ENCODE results near the gene SUSD6.

The SUSD6 gene

DNA sequence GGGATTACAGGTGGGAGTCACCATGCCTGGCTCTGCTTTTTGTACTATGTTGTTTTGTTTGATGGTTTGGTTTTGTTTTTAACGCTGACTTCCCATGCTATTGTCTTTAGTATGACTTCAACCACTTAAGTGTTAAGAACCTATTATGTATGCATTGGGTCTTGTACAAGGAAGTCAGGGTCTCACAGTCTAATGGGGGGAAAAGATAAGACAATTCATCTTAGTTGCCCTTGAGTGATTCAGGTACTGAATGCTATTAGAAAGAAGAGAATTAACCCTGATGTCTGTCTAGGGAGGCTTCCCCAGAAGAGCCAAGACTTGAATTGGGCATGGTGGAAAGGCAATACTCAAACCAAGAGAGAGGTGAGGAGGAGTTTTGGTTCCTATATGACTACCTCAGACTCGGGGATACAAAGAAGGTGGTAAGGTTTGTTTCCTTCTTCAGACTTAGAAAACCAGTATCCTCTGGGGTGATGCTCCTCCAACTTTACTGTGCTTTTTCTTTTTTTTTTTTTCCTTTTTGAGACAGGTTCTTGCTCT lies 64.6 kb downstream of the SUSD6 start:
- FAIRE-seq = no peak
- TF ChIP-seq, protein P1, sequence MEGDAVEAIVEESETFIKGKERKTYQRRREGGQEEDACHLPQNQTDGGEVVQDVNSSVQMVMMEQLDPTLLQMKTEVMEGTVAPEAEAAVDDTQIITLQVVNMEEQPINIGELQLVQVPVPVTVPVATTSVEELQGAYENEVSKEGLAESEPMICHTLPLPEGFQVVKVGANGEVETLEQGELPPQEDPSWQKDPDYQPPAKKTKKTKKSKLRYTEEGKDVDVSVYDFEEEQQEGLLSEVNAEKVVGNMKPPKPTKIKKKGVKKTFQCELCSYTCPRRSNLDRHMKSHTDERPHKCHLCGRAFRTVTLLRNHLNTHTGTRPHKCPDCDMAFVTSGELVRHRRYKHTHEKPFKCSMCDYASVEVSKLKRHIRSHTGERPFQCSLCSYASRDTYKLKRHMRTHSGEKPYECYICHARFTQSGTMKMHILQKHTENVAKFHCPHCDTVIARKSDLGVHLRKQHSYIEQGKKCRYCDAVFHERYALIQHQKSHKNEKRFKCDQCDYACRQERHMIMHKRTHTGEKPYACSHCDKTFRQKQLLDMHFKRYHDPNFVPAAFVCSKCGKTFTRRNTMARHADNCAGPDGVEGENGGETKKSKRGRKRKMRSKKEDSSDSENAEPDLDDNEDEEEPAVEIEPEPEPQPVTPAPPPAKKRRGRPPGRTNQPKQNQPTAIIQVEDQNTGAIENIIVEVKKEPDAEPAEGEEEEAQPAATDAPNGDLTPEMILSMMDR (IDR thresholded peaks at IDR 0.05; ENCODE audit: insufficient read depth, missing control alignments) = no peak
- no peak for DNase-seq (ENCODE audit: insufficient read length, low spot score)

DNA sequence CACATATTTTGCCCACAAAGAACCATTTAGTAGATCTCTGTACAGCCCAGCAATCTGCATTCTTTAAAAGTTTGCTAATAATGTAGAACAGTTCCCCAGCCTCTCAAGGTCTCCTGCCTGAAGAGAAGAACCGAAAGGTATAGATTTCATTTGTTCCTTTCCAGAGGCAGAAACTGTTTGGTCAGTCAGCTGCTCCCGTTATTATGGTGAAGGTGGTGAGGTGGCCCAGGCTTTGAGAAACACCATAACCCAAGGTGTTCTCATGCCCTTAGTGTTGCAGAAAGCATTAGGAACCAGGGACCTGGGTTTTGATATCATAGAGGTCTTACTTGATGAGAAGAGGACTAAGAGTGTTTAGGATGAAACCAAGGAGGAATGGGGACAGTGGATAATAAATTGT lies 65.3 kb downstream of the SUSD6 start:
- no peak for DNase-seq (ENCODE audit: insufficient read length, low spot score)
- FAIRE-seq = no peak
- TF ChIP-seq, protein P1 (IDR thresholded peaks at IDR 0.05; ENCODE audit: insufficient read depth, missing control alignments) = no peak

- TF ChIP-seq, protein P1 (IDR thresholded peaks at IDR 0.05; ENCODE audit: insufficient read depth, missing control alignments) = no peak
- DNase-seq (ENCODE audit: insufficient read length, low spot score) = no peak
- no peak for FAIRE-seq
Observed at GRCh38 chr14:69680297-69680696, 68.9 kb downstream of the SUSD6 start.

DNA sequence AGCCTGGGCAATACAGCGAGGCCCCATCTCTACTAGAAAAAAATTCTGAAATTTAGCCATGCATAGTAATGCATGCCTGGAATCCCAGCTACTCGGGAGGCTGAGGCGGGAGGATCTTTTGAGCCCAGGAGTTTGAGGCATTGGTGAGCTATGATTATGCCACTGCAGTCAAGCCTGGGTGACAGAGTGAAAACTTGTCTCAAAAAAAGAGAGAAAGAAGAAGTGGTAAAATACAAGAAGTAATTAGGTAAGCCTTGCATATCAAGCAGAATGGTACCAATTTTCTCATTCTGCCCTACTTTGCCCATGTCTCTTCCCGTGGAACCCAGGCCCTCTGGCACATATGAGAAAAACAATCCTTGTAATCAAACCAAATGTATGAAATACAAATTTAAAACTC lies 70.7 kb downstream of the SUSD6 start:
- no peak for DNase-seq (ENCODE audit: insufficient read length, low spot score)
- TF ChIP-seq, protein P1 (IDR thresholded peaks at IDR 0.05; ENCODE audit: insufficient read depth, missing control alignments) = no peak
- no peak for FAIRE-seq

DNA sequence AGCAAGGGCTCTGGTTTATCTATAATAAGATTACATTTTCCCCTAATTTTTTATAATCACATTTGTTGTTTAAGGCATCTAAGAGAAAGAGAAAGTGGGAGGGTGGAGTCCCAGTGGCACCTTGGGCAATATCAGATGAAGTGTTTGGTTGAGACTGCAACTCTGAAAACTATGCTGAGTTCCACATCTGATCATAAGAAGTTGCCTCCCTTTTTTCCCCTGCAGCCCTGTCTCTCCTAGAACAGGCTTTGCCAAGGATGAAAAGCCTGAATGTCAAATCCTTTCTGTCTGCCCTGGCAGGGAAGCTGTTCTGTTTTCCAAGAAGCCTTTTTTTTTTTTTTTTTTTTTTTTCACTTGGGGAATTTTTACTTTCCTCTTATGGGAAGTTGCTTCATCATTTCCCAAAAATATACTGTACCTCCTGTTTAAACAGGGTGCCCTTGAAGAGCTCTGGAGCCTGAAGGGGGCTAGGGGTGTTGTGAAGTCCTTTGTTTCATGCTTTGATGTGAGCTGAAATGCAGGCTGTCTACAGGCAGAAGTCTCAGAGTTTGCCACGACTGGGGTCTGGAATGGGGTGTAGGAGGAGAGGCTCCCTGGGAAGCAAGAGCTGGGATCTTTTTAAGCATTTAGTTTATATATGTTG lies 71.3 kb downstream of the SUSD6 start:
- DNase-seq (ENCODE audit: insufficient read length, low spot score) (no peak), FAIRE-seq (no peak)

DNA sequence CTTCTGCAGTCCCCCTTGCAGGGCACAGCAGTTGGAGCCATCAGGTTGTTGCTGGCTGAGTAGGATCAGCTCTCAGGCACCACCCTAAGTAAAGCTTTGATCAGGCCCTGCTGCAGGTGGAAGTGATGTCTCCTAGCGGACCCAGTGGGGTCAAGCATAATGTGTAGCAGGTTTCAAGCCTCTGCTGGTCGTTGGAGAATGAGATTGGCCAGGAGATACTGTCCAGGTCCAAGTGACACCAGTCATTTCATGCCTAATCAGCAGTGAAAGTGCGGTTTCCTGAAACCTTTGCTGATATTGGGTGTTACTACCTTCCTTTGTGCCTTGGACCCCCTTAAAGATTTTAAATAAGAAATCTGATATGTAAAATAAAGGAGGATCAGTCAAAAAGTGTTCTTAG lies 72.6 kb downstream of the SUSD6 start:
- DNase-seq (ENCODE audit: insufficient read length, low spot score) (no peak), FAIRE-seq (no peak)
- TF ChIP-seq, protein P1 (IDR thresholded peaks at IDR 0.05; ENCODE audit: insufficient read depth, missing control alignments) = no peak

More for the DNA sequence above, 71.3 kb downstream of the SUSD6 start:
- TF ChIP-seq, protein P1 (IDR thresholded peaks at IDR 0.05; ENCODE audit: insufficient read depth, missing control alignments) = no peak

DNA sequence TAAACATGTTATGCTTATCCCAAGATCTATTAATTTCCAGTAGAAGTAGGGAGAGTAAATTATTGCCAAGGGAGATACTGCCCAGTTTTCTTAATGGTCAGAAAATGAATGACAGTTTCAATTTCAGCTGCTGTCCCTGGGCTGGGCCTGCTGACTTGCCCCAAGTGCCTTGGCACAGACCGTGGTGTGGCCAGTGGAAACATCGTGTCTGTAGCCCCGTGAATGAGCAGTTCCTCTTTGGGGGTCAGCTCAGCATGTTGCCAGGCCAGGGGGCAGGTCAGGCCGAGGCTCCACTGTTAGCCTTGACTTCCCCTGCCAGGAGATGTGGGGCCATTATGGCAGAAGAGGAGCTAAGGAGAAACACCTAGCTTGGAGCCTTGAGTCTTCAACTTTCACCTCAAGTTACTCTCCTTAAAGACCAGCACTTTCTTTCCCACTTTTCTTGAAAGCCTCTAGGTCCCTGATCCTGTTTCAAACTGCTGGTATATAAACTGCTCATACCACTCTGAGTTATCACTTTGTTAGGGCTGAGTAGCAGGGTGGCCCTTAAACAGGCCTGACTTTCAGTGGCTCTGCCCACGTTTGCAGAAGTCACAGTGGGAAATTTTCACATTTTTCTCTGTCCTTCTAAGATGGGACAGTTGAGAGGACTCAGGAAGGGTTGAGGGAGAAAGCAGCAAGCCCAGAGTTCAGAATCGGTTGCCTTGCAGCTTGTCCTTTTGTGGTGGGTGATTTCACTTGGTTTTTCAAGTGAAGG lies 73.2 kb downstream of the SUSD6 start:
- no peak for DNase-seq (ENCODE audit: insufficient read length, low spot score)
- TF ChIP-seq, protein P1 (IDR thresholded peaks at IDR 0.05; ENCODE audit: insufficient read depth, missing control alignments) = no peak

More for the DNA sequence above, 73.2 kb downstream of the SUSD6 start:
- no peak for FAIRE-seq
